Transverse colon (tissue), 3 donors: ENCODE measurements around the gene CRYGN.

ENCODE experiments used
- POLR2A ChIP-seq: fragments of 450-650 bp; IDR thresholded peaks from one replicate; pipeline ENCODE4 v1.6.1; 2016; ENCODE audit warnings: antibody characterized with exemption, mild to moderate bottlenecking, moderate library complexity
- TF ChIP-seq, protein P1 (sequence below), 5 experiments: fragments of 200-600 bp in 3 of 5; fragments of 450-650 bp in 2 of 5; sonication (generic) in 3 of 5; IDR thresholded peaks; 1 replicate in 2 of 5; 2 replicates in 3 of 5; pipeline ENCODE4 v1.5.1; 2016 to 2017; ENCODE audit warnings: antibody characterized with exemption in 5 of 5, inconsistent platforms in 3 of 5, mild to moderate bottlenecking in 2 of 5, moderate library complexity in 1 of 5

DNA sequence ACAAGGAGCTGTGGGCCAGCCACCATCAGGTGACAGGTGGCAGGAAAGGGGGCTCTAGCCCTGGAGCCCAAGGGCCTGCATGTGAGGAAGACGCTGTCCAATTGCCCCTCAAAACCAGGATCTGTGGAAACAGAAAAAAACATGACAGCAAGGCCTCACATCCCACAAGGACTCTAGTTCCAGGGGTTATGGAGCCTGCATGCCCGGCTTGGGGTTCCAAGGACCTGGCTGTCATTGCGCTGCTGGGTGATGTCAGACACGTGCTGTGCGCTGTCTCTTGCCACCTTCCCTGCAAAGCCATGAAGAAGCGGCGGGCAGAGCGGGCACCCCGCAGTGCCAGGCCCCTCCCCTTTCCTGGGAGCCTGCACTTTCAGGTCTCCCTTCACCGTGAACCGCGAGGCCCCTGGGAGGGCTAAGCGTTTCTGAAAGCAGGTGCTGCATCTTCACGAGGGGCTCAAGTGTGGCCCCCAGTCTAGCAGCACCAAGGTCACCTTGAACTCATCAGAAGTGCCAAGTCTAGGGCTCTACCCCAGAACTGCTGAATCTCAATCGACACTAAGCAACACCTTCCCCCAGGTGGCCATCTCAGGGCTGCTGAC is 15.1 kb upstream of the CRYGN start:
- TF ChIP-seq, protein P1, sequence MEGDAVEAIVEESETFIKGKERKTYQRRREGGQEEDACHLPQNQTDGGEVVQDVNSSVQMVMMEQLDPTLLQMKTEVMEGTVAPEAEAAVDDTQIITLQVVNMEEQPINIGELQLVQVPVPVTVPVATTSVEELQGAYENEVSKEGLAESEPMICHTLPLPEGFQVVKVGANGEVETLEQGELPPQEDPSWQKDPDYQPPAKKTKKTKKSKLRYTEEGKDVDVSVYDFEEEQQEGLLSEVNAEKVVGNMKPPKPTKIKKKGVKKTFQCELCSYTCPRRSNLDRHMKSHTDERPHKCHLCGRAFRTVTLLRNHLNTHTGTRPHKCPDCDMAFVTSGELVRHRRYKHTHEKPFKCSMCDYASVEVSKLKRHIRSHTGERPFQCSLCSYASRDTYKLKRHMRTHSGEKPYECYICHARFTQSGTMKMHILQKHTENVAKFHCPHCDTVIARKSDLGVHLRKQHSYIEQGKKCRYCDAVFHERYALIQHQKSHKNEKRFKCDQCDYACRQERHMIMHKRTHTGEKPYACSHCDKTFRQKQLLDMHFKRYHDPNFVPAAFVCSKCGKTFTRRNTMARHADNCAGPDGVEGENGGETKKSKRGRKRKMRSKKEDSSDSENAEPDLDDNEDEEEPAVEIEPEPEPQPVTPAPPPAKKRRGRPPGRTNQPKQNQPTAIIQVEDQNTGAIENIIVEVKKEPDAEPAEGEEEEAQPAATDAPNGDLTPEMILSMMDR (IDR thresholded peaks at IDR 0.05): no peak
- no peak for TF ChIP-seq POLR2A
